GM21619 (cell line): Measurements from ENCODE around the gene ZNF771.

ENCODE experiments used
- ATAC-seq: cut with Tn5 transposase; IDR thresholded peaks from one replicate; pipeline ENCODE4 v1.9.1; 2021; ENCODE audit not compliant: unreplicated experiment

ZNF771 gene

DNA sequence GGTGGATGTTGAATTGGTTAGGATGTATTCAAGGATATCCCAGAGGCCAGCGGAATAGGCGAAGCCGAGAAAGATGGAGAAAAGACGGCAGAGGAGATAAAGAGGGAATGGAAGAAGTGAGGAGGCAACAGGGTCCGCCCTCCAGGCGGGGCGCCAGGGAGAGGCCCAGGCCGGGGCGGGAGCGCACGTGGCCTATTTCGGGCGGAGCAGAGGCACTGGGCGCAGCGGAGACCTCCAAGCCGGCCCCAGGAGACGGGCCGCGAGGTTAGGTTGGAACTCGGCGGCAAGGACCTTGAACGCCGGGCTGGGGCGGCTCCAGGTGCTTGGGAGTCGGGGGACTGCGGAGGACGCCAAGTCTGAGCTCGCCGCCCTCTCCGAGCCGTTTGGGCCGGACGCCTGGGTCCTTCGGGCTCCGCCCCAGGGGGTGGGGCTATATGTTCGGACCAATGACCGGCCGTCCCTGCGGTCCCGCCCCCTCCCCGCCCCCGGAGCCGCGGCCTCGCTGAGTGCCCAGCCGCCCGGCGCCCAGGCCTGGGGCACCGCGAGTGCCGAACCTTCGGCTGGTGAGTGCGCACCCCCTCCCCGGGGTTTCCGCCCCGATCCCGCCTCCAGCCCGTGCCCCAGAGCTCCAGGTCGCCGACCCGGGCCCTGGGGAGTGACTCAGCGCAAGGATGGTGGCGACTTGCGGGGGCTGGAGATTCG lies at the start of gene ZNF771:
ZNF771 (plus strand) TSS at position 505 of the 702 bp plus-strand sequence. CDS start 448 bp downstream, outside the sequence.
- ATAC-seq: peak; percentile 74

DNA sequence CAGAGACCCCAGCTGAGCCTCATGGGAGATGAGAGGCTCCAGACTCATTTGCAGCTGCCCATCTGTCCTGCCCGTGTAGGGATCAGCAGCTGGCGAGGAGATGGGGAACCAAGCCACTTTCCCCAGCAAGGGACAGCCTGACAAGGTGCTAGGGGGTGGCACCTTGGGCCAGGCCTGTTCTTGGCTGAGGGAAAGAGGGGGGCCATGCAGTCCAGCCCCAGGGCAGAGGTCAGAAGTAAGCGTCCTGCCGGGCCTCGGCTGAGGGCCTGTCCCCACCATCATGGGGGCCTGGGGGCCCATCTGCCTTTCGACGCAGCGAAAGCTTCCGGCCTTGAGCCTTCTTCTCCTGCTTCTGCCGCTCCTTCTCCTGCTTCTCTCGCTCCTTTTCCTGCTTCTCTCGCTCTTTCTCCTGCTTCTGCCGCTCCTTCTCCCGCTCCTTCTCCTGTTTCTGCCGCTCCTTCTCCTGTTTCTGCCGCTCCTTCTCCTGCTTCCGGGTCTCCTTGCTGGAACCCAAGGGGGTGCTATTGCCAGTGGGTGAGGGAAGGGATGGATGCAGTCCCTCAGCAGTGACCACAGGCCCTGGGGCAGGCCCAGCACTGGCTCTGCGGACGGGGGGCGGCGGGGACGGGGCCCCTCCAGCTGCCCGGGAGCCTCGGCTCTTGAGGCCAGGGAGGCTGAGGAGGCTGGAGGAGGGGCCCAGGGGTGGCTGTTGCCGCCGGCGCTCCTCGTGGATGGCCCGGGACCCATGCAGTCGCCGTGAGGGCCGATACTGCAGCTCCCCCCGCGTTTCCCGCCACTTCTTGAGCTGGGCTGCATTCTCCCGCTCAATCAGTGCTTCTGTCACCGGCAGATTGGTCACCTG lies 49.5 kb upstream of the ZNF771 start:
- no peak for ATAC-seq

DNA sequence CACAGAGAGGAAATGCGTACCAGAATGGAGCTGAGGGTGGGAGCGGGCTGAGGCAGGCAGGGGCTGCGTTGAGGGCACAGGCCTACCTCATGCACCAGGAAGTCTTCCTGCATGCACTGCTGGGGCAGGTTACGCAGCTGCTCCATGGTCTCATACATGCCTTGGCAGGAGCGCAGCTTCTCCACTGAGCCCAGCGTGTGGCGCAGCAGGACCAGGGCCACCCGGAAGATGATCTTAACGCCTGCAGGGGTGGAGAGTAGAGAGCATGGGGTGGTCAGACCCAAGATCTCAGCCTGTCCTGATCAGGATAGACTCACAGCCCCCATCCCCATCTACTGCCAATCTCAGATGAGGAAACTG lies 48.8 kb upstream of the ZNF771 start:
- ATAC-seq: no peak

DNA sequence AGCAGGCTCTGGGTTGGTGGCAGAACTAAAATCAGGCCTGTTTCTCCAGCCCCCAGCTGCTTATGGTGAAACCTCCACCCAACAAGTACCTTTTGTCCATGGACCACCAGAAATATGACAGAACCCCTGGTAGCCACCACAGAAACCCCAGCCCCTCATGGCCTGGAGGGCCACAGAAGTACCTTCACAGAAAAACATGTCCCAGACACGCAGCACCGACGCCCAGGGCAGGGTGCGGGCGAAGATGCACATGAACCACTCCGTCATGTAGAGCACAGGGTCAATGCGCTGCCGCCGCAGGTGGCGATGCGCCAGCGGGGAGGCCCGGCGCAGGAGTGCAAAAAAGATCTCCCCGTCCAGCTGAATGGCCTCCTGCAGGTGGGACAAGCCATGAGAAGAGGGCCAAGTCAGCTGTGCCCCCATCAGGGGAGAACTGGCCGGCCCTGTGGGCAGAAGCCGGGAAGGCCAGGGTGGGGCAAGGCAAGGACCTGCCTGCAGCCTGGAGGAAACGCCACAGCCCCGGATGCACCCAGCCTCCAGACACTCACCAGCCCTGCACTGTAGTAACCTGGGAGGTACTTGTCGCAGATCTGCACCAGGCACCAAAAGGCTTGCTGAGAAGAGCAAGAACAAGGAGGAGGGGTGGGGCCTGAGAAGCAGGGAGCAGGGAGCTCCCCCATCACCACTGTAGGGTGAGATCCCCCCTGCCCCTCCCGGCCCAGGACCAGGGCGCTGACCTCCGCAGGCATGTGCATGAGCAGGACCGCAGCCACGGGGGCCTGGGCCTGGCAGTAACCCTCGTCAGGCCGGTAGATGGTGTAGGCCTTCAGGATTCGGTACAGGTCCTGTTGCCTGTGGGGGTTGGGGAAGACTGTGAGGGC lies 48.2 kb upstream of the ZNF771 start:
- ATAC-seq: no peak

DNA sequence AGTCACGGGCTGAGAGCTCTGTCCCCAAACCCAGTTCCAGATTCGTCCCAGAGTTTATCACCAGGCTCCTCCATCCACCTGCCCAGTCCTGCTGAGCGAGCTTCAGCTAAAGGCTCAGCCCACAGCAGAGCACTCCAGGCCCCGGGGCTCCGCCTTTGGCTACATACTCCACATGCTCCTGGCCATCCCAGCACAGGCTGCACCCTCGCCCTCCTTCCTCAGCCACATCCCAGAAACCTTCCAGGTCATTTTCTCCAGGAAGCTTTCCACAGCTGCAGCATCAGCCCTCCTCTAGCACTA lies 47.6 kb upstream of the ZNF771 start:
- ATAC-seq: no peak

DNA sequence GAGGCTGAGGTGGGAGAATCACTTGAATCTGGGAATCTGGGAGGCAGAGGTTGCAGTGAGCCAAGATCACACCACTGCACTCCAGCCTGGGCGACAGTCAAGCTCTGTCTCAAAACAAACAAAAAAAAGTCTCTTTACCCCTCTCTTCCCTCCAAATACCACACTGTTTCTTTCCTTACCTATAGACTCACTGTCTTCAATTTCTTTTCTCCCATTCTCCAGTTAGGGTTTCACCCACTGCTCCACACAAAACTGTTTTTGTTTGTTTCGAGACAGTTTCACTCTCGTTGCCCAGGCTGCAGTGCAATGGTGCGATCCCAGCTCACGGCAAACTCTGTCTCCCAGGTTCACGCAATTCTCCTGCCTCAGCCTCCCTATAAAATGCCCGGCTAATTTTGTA lies 46.2 kb upstream of the ZNF771 start:
- no peak for ATAC-seq

DNA sequence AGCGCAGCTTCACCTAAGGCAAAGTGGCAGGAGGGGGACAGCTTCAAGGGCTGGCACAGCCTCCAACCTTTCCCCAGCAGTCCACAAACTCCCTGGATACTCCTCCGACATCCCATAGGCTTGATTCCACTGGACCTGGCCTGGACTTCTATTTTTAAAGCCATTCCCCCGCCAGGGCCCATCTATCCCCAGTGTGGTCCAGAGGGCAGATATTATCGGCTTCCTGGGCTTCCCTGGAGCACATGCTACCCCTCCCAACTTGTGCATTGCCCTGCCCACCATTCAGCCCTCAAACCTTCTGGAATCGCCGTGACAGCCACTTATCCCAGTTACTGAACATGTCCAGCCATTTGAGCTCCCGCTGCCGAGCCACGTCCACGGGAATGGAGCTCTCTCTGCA lies 42.2 kb upstream of the ZNF771 start:
- ATAC-seq: no peak

DNA sequence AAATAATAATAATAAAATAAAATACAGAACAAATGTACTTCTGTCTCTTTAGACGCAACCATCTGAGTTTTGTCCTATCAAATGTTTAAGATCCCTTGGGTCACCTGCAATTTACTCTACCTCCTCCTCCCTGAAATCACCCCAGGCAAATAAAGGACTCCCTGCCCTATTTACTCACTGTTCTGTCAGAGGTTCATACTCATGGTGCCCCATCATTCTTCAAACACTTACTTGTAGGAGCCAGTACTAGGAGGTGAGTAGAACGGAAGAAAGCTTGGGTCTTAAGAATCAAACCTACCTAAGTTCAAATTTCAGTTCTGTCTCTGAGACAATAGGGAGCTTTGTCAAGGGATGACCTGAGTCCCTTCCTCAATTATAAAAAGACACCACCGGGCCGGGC lies 40.9 kb upstream of the ZNF771 start:
- no peak for ATAC-seq

DNA sequence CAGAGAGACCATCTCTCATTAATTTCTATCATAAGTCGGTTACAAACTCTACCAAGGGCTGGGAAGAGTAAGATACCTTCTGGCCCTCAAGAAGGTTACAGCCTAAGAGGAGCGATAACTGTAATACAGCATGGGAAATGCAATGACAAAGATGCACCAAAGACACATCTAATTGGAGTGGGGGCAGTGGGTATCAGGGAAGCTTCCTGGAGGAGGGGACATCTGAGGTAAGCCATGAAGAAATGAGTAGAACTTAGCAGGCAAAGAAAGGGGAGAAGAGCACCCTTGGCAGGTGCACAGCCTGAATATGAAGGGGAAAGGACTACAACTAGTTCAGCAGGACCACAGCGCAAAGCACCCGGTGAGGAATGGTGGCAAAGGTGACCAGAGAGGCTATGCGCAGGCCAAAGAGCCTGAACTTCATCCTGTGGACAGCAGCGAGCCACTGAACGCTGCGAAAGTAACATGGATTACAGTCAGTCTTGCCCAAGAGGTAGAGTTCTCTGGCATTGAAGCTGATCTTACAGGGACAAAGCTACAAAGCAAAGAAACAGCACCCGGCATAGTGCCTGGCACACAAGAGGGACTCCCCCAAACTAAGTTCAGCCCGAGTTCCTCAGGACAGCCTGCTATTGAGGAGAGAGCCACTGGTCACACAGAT lies 39.9 kb upstream of the ZNF771 start:
- ATAC-seq: no peak

DNA sequence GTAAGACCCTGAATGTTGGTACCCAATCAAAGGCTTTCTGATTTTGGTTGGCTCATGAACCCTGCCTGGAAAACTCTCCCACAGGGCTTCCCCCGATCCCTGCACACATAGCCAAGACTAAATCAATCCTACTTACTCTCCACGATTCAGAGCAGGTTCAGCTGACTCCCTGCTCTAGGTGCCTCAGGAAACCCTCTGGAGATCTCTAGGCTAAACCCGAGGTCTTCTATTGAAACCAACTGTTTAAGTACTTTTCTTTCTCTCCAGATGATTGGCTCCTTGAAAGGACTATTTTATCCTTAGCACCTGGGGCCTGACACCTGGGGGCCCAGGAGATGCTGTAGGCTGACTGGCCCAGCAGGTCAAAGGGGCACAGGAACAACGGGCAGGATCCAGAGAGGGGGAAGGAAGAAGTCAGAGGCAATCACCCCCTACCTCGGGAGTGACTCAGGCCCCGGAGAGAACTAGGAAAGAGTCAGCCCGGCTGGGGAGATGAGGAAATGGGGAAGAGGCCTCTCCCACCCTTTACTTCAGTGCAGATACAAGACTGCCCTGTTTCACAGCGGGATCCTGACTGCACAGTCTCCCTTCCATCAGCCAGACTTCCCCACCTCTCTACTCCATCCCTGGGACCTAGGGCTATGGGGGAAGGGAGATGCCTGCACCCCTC lies 39.1 kb upstream of the ZNF771 start:
- no peak for ATAC-seq

DNA sequence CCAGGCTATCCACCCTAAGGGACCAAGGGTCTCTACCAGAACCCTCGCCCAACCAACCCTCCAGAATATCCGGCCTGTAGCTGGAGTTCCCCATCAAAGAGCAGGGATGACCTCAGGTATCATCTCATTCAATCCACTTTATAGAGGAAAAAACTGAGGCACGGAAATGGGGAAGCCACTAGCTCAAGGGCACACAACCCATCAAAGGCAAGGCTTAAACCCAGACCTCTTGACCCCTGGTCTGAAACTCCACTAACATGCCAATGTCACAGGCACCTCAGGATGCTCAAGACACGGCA lies 38.7 kb upstream of the ZNF771 start:
- ATAC-seq: no peak

DNA sequence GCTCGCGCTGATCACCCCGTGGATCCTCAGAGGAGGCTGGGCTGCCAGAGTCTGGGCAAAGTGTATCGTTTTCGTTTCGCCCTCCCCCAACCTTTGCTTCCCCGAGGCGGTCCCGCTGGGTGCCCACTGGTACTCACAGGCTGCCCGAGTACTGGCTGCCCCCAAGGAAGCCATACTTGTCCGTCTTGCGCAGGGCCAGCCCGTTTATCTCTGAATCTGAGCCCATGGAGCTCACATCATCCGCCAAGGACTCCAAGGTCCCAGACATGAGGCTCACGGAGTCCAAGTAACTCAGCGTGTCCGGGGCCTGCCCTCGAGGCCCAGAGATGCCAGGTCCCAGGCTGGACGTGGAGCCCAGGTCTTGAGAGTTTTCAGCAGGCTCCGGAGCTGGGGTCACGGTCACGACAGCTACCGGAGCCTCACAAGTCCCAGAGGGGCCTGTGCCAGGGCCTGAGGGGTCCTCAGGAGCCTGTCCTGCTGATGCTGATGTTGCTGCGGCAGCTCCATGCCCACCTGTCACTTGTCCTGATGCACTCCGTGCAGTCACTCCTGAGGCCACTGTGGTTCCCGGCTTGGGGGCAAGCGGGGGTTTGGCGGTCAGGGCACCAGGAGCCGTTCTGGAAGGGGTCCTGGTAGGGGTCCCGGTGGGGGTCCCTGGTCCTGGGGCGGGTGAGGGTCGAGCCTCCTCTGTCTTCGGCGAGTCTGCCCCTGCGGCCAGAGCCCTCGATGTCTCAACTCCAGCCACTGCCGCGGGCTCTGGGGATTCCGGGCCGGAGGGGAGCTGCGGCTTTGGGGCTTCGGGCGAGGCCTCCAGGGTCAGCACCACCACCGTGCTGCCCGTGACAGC lies 38.1 kb upstream of the ZNF771 start:
- ATAC-seq: no peak

DNA sequence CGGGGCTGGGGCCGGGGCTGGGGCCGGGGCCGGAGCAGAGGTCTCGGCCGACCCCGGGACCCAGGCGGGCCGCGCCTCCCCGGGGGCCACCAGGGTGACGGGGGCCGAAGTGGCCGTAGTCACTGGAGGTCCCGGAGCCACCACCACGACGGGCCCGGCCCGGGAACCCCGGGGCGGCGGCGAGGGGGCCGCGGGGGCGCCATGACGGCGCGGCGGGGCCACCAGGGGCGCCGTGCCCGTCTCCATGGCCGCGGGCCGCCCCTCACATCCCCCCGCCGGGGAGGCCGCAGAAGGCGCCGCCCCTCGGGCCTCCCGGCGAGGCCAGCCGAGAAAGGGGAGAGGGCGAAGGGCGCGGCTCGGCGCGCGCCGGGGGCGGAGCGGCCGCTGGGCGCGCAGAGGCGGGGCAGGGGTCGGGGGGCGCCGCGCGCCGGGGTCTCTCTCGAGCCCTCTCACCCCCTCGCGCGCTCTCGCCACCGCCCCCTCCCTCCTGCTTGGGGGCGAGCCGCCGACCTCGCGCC lies 37.4 kb upstream of the ZNF771 start:
- peak; percentile 2 for ATAC-seq

DNA sequence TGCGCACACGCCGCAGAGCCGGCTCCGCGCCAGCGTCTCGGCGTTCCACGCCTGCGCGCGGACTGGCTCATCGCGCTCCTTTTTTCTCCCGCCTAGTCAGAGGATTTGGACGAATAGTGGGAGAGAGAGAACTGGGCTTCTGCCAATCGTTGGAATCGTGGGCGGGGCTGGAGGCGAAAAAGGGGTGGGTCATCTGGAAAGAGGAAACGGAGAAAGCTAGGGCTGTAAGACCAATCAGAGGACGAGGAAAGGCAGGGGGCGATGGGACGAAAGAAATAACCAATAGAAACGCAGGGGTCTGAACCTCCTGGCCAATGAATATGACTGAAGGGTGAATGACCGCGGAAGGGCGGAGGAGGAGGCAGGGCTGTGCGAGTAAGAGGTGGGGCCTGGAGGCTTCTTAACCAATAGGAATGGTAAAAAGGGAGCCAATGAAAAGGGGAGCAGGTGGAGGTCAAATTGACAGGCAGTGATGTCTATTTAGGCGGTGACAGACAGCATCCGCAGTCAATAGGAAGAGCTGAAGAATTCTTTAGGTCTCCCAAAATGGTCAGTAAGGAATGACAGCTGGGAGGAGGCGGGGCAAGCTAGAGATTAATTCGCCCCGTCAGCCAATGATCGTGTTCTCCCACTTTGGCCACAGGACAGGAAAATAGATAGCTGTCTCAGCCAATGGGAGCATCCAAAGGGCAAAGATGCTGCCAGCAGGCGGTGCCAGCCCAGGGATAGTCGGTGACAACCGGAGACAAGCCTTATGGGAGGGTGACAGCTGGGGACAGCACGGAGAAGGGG lies 36.8 kb upstream of the ZNF771 start, which contains the start of gene TBC1D10B:
TBC1D10B (minus strand) TSS at position 39 of the 792 bp plus-strand sequence. CDS start 311 bp downstream, outside the sequence.
- ATAC-seq: peak; percentile 73

DNA sequence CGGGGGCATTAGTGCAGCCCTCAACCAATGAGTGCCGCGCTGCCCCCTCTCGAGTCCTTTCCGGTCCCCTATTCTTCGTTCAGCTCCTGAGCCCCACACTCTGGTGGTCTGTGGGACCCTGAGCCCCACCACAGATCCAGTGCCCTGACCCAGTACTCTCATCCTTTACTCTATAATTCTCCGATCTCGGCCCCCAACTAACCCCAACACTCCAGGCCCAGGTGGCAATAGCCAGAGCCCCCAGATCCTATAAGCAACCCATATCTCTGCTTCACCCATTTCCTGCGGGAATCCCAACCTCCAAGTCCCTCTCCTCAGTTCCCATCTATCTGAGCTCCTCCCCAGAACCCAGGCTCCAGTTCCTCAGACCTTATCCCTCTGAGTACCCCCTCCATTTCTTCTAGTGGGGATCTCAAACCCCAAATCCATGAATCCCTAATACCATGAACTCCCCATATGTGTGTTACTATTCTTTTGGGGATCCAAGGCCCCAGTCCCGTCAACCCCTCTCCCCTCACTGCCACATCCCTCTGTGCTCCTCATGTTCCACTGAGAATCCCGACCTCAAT lies 36.1 kb upstream of the ZNF771 start:
- no peak for ATAC-seq

DNA sequence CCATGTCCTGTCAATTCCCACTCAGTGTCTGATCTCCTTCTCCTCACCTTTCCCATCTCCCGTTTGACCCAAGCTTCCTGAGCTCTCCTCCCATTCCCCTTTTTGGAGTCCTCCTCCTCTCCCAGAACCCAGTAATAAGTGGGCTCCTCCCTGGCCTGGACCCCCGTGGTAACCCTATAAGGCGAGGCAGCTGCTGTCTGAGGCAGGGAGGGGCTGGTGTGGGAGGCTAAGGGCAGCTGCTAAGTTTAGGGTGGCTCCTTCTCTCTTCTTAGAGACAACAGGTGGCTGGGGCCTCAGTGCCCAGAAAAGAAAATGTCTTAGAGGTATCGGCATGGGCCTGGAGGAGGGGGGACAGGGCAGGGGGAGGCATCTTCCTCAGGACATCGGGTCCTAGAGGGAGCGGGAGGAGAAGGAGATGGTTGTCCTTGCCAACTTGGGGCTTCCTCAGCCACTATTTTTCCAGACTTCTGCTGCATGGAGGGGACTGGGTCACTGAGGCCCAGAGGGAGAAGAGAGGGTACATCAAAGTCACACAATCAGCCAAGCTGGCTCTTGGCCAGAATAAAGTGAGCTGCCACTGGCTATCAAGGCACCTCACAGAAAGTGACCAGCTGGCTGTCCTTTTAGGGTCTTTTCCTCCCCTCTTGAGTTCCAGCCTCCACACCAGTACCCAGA lies 35.2 kb upstream of the ZNF771 start:
- no peak for ATAC-seq

DNA sequence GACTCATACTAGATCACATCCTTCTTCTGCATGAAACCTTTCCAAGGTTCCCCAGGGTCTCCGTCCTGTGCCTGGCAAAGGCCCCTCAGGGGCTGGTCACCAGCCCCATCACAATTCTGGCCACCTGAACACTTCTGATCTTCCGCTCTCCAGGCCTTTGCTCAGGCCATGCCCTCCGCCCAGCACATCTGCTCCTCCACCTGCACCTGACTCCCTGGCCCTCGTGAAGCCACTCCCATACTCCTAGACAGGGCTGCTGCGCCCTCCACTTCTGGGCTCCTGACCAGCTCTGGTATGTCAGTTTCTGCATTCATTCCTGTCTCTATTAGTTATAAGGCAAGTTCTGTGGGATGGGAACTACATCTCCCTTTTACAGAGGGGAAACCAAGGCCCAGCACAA lies 34.7 kb upstream of the ZNF771 start:
- no peak for ATAC-seq

DNA sequence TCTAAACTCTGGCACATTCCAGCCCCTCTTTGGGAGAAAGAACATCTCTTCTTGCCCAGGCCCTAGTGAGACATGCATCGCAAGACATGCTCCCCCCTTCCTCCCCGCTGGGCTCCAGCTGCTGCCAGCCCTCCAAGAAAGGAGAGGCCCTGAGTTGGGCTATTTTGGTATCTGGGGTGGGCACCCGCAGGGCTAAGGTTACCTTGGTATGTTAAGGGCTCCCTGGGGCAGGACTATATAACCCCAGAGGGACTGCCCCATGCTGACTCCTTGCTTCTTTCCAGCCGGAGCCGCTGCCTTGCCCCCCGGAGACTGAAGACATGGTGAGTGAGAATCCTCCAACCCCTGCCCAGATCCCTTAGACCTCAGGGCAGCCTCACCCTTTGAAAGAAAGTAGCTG lies 32.9 kb upstream of the ZNF771 start, which contains the start of gene MYL11:
MYL11 (plus strand) TSS at position 265 of the 400 bp plus-strand sequence; CDS start at position 321, 56 bp downstream.
- no peak for ATAC-seq
